ENCODE measurements around the gene DCHS1.

- TF ChIP-seq, protein P1, sequence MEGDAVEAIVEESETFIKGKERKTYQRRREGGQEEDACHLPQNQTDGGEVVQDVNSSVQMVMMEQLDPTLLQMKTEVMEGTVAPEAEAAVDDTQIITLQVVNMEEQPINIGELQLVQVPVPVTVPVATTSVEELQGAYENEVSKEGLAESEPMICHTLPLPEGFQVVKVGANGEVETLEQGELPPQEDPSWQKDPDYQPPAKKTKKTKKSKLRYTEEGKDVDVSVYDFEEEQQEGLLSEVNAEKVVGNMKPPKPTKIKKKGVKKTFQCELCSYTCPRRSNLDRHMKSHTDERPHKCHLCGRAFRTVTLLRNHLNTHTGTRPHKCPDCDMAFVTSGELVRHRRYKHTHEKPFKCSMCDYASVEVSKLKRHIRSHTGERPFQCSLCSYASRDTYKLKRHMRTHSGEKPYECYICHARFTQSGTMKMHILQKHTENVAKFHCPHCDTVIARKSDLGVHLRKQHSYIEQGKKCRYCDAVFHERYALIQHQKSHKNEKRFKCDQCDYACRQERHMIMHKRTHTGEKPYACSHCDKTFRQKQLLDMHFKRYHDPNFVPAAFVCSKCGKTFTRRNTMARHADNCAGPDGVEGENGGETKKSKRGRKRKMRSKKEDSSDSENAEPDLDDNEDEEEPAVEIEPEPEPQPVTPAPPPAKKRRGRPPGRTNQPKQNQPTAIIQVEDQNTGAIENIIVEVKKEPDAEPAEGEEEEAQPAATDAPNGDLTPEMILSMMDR (IDR thresholded peaks at IDR 0.05) = no peak
- TF ChIP-seq POLR2AphosphoS5 (IDR thresholded peaks at IDR 0.05) (no peak), EP300 (IDR thresholded peaks at IDR 0.05; ENCODE audit: low read depth) (no peak), POLR2A (IDR thresholded peaks at IDR 0.05) (no peak)
Observed at GRCh38 chr11:6658647-6659046, 3.0 kb upstream of the DCHS1 start.
